Uterus (tissue), 4 donors: ENCODE results near the gene BRICD5. TPM values are rescaled to one million over a fixed set of nuclear protein-coding genes. Genes with fewer than 3 reads are reported as not detected.

Source experiments
- DNase-seq, 2 donors: peaks; one replicate each; pipeline ENCODE4 v3.0.0-alpha.2; 2019 to 2020
- H3K27ac ChIP-seq, 2 donors: fragments of 200-600 bp; sonication (generic); 1 replicate in 1 of 2; 2 replicates in 1 of 2; pipeline ENCODE4 v1.5.1; 2016 to 2018
- H3K27me3 ChIP-seq, 2 donors: fragments of 200-600 bp; sonication (generic); one replicate each; pipeline ENCODE4 v1.5.1; 2018 to 2019; ENCODE audit warnings: control low read depth in 1 of 2
- H3K36me3 ChIP-seq, 2 donors: fragments of 200-600 bp; sonication (generic); one replicate each; pipeline ENCODE4 v1.5.1; 2019; ENCODE audit warnings: control low read depth in 1 of 2
- H3K4me1 ChIP-seq, 2 donors: fragments of 200-600 bp; sonication (generic); one replicate each; pipeline ENCODE4 v1.5.1; 2018 to 2019; ENCODE audit warnings: control low read depth in 1 of 2
- H3K4me3 ChIP-seq, 2 donors: fragments of 200-600 bp; sonication (generic); 1 replicate in 1 of 2; 2 replicates in 1 of 2; pipeline ENCODE4 v1.5.1; 2018 to 2019; ENCODE audit warnings: mild to moderate bottlenecking in 1 of 2
- H3K9me3 ChIP-seq, 2 donors: fragments of 200-600 bp; sonication (generic); one replicate each; pipeline ENCODE4 v1.5.1; 2019; ENCODE audit warnings: control low read depth in 1 of 2
- POLR2A ChIP-seq, 2 donors: fragments of 450-650 bp; IDR thresholded peaks; one replicate each; pipeline ENCODE4 v1.6.1; 2016; ENCODE audit warnings: antibody characterized with exemption in 2 of 2, mild to moderate bottlenecking in 1 of 2, moderate library complexity in 1 of 2
- intact Hi-C: fragments of 100-400 bp; cut with DNase I; formaldehyde crosslinking; loops from one replicate; pipeline ENCODE4 v1.15.1; 2023; ENCODE audit warnings: low total_unique reads
- total RNA-seq, 4 donors: library from RNA; depleted of rRNA in 3 of 4; stranded (reverse); fragments of >200 nt in 3 of 4; gene quantifications; one replicate each; pipeline versions ENCODE4 v1.1.0 to v1.2.4, GENCODE V29; 2014 to 2023
- TF ChIP-seq, protein P1 (sequence below), 4 experiments: fragments of 200-600 bp in 2 of 4; fragments of 450-650 bp in 2 of 4; sonication (generic) in 2 of 4; IDR thresholded peaks; one replicate each; pipeline ENCODE4 v1.5.1; 2016 to 2019; ENCODE audit warnings: antibody characterized with exemption in 4 of 4, mild to moderate bottlenecking in 2 of 4, moderate library complexity in 1 of 4
- donor health status: DM: yes; HTN: yes; CAD: no.

Gene BRICD5
- total RNA-seq, 4 donors from 2014 or later = 1.2 to 16.9 (median 1.7) TPM

DNA sequence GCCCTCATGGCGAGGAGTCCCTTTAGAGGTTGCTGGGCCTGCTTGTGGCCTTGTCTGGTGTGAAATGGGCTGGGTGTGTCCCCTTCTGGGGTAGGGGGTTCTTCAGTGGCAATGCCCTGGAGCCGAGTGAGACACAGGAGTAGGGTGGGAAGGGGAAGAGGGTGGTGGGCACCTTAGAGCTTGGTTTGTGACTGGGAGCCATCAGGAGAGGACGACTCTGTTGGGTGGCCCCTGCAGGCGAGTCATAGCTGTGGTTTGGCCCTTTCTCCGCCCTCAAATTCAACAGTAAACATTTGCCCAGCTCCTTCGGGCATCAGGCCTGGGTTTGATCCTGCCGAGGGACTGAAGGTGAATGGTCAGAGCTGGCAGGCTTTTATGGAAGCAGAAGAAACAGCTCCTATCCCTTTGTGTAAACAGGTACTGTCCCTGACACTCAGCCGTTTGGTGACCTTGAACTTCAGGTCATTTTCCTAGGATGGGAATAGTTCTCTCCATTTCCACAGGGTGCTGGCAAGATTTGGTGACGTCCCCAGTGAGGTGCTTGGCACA is 15.7 kb upstream of the BRICD5 start:
- Histone ChIP-seq H3K36me3 (no peaks in the 10 kb centered on the region), H3K4me1 (peaks cover 0 to 13% of the 10 kb centered on the region in 2 donors), H3K27ac (no peak overlapping the region), H3K9me3 (no peaks in the 10 kb centered on the region), H3K27me3 (no peaks in the 10 kb centered on the region), H3K4me3 (no peak overlapping the region)
- TF ChIP-seq, protein P1, sequence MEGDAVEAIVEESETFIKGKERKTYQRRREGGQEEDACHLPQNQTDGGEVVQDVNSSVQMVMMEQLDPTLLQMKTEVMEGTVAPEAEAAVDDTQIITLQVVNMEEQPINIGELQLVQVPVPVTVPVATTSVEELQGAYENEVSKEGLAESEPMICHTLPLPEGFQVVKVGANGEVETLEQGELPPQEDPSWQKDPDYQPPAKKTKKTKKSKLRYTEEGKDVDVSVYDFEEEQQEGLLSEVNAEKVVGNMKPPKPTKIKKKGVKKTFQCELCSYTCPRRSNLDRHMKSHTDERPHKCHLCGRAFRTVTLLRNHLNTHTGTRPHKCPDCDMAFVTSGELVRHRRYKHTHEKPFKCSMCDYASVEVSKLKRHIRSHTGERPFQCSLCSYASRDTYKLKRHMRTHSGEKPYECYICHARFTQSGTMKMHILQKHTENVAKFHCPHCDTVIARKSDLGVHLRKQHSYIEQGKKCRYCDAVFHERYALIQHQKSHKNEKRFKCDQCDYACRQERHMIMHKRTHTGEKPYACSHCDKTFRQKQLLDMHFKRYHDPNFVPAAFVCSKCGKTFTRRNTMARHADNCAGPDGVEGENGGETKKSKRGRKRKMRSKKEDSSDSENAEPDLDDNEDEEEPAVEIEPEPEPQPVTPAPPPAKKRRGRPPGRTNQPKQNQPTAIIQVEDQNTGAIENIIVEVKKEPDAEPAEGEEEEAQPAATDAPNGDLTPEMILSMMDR (IDR thresholded peaks at IDR 0.05) = no peak
- no peak for TF ChIP-seq POLR2A (IDR thresholded peaks at IDR 0.05)
- DNase-seq = no peak
- intact Hi-C loops = no loop called here

DNA sequence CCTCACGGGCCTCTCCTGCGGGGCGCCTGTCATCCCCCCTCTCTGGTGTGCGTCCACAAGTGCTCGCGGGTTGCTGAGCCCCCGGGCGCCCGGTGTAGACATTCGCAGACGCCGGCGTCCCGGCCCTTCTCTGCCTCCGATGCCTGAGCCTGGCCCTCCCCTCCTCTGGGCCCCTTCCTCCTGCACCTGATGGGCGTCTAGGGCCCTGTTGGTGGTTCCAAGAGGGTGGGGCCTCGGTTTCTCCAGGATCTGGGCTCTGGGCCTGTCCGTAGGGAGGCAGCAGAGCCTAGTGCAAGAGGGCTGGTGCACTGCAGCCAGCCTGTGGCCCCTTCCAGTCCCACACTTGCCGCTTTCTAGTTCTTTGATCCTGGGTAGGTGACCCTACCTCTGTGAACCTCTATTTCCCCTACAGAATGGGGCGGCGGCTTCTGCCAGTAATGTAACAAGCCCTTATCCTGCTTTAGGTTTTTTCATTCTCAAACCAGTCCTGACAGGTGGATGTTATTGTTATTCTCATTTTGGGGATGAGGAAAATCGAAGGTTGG is 13.4 kb upstream of the BRICD5 start:
- H3K27ac ChIP-seq = peak overlapping the region; percentile 66 to 68
- no peaks in the 10 kb centered on the region for H3K9me3 ChIP-seq
- intact Hi-C loops = no loop called here
- peak overlapping the region; percentile 52 to 54 for H3K4me3 ChIP-seq
- no peaks in the 10 kb centered on the region for H3K36me3 ChIP-seq
- peaks cover 0 to 13% of the 10 kb centered on the region in 2 donors for H3K4me1 ChIP-seq
- TF ChIP-seq, protein P1 (IDR thresholded peaks at IDR 0.05) = no peak
- TF ChIP-seq POLR2A (IDR thresholded peaks at IDR 0.05) = no peak
- peak in 1 of 2 donors; percentile 51 for DNase-seq
- no peaks in the 10 kb centered on the region for H3K27me3 ChIP-seq

DNA sequence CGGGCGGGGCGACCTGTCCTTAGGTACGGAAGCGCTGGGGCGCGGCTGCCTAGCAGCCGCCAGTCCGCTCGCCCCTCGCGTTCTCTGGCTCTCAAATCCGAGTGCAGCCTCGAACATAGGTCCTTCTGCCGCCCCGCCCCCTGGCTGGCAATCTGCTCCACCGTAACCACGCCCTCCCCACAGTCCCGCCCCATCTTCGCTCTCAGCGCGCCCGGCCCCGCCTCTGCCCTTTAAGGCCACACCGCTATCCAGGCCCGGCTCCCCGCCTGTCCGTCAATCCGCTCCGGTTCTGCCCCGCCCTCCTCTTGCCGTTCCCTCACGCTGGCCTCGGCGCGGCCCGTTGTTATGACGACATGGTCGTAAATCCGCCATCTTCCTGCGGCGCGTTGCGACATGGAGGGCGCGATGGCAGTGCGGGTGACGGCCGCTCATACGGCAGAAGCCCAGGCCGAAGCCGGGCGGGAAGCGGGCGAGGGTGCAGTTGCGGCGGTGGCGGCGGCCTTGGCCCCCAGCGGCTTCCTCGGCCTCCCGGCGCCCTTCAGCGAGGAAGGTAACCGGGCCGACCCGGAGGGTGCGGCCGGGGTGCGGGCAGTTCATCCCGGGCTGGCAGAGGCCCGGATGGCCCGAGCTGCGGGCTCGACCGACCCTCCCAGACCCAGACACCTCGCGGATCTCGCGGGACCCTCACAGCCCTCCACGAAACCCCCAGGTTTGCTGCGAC is 12.7 kb upstream of the BRICD5 start, which contains the start of gene E4F1:
E4F1 (plus strand) TSS at position 371 of the 721 bp plus-strand sequence; CDS start at position 394, 23 bp downstream.
- peak within 1 kb of the TSS; percentile 68 to 81 for H3K27ac ChIP-seq
- H3K4me3 ChIP-seq = peak within 1 kb of the TSS; percentile 52 to 54
- H3K36me3 ChIP-seq = no peaks in the 10 kb centered on the region
- intact Hi-C loops = no loop called here
- TF ChIP-seq, protein P1 (IDR thresholded peaks at IDR 0.05) = peak in 2 of 4 experiments; percentile 4 to 15
- peak; percentile 67 to 89 for TF ChIP-seq POLR2A (IDR thresholded peaks at IDR 0.05)
- peak; percentile 99 for DNase-seq
- H3K27me3 ChIP-seq = no peaks in the 10 kb centered on the region
- H3K4me1 ChIP-seq = peaks cover 0 to 13% of the 10 kb centered on the region in 2 donors
- no peaks in the 10 kb centered on the region for H3K9me3 ChIP-seq

DNA sequence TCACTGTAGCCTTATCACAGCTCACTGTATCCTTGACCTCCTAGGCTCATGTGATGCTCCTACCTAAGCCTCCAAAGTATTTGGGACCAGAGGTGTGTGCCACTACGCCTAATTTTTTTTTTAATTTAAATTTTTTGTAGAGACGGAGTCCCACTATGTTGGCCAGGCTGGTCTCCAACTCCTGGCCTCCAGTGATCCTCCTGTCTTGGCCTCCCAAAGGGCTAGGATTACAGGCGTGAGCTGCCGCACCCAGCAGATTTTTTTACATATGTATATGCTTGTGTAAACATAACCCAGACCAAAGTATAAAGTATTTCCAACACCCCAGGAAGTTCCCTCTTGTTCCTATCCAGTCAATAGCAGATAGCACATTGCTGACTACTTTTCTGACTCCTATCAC is 5.7 kb upstream of the BRICD5 start:
- no peaks in the 10 kb centered on the region for H3K36me3 ChIP-seq
- intact Hi-C loops = loop anchor here (10.0 kb wide), 1 partner anchor 62 kb away; the partner anchor contains the start of gene TRAF7
- H3K27ac ChIP-seq = no peak overlapping the region
- no peak overlapping the region for H3K4me3 ChIP-seq
- DNase-seq = no peak
- H3K9me3 ChIP-seq = no peaks in the 10 kb centered on the region
- no peaks in the 10 kb centered on the region for H3K27me3 ChIP-seq
- no peak for TF ChIP-seq POLR2A (IDR thresholded peaks at IDR 0.05)
- TF ChIP-seq, protein P1 (IDR thresholded peaks at IDR 0.05) = no peak
- H3K4me1 ChIP-seq = peaks cover 0 to 12% of the 10 kb centered on the region in 2 donors

DNA sequence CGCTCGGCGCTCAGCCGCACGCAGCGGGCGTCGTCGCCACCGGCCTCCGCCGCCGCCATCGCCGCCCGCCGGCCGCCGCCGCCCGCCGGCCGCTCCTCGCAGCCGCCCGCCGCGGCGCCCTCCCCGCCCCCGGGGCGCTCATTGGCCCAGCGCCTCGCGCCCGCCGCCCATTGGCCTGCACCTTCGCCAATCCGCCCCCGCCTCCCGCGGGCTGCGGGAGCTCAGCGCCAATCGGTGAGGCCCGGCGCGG is 4.0 kb upstream of the BRICD5 start, which contains the start of gene PGP:
PGP (minus strand) TSS at position 122 of the 250 bp plus-strand sequence; CDS start at position 59, 63 bp downstream.
- no peaks in the 10 kb centered on the region for H3K27me3 ChIP-seq
- H3K27ac ChIP-seq = peak within 1 kb of the TSS; percentile 88 to 95
- H3K9me3 ChIP-seq = no peaks in the 10 kb centered on the region
- DNase-seq = no peak
- H3K4me1 ChIP-seq = peaks cover 0 to 12% of the 10 kb centered on the region in 2 donors
- H3K4me3 ChIP-seq = peak within 1 kb of the TSS; percentile 65 to 74
- no peaks in the 10 kb centered on the region for H3K36me3 ChIP-seq
- intact Hi-C loops = loop anchor here (10.0 kb wide), 1 partner anchor 60 kb away; the partner anchor contains the start of gene TRAF7
- TF ChIP-seq, protein P1 (IDR thresholded peaks at IDR 0.05) = peak in 1 of 4 experiments; percentile 35
- TF ChIP-seq POLR2A (IDR thresholded peaks at IDR 0.05) = no peak
